Fibroblast of skin of abdomen (primary cell): ENCODE data around the gene CSNK2A3. TPM values are rescaled to one million over a fixed set of nuclear protein-coding genes. Genes with fewer than 3 reads are reported as not detected.
"Not testable (repeated sequence)": the region's sequence is repeated elsewhere in the genome, so short reads cannot be mapped to it uniquely, and the experiment has no call there.

Experiments used
- DNase-seq: peaks from one replicate; pipeline ENCODE4 v3.0.0-alpha.2; 2013
- polyA plus RNA-seq, 2 experiments: library from polyadenylated mRNA; unstranded; fragments of 120-200 nt; gene quantifications; one replicate each; pipeline ENCODE4 v1.2.1, GENCODE V29; 2013; ENCODE audit not compliant: insufficient read length in 2 of 2

Gene CSNK2A3
- 1.9 TPM for polyA plus RNA-seq (2013, experiment 1 of 2; ENCODE audit: insufficient read length)
- polyA plus RNA-seq (2013, experiment 2 of 2; ENCODE audit: insufficient read length): 0.74 TPM

DNA sequence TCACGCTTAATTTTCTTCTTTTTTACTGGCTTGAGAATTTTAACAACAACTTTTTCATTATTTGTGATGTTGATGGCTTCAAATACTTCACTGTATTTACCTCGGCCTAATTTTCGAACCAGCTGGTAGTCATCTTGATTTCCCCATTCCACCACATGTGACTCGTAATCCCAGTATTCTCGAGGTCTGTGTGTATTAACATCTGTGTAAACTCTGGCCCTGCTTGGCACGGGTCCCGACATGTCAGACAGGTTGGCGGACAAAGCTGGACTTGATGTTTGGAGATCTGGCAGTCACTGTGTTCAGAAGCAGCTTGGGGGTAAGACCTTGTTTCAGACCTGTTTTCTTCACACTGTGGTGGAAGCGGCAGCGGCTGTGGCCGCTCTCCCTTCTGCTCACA, at the start of gene CSNK2A3:
Gene CSNK2A3, minus strand, starts transcription at position 373 of the 400 bp plus-strand sequence. Its CDS starts 131 bp downstream, at position 242.
- not testable (repeated sequence) for DNase-seq

DNA sequence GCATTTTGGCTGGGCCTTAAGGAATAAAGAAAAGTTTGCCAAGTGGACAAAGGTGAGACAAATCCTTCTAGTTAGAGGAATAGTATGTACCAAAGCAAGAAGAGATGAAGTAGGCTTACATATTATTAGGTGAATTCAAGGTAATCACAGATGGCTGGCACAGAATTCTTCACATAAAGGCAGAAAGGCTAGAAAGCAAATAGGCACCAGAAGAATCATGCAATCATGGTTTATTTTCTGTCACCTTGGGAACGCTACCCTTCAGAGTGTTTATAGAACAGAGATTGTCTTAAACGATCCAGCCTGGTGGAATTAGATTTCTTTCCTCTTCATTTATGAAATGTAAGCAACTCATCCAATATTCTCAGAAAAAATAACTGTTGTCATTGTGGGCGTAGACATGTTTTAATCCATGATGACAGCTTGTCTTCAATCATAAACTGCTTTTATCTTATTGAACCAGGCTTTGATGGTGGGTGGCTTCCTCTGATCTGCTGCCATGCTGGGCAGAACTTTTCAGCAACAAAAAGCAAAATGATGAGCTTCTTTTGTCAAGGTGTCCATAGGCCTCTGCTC, 49.0 kb upstream of the CSNK2A3 start:
- DNase-seq: no peak

DNA sequence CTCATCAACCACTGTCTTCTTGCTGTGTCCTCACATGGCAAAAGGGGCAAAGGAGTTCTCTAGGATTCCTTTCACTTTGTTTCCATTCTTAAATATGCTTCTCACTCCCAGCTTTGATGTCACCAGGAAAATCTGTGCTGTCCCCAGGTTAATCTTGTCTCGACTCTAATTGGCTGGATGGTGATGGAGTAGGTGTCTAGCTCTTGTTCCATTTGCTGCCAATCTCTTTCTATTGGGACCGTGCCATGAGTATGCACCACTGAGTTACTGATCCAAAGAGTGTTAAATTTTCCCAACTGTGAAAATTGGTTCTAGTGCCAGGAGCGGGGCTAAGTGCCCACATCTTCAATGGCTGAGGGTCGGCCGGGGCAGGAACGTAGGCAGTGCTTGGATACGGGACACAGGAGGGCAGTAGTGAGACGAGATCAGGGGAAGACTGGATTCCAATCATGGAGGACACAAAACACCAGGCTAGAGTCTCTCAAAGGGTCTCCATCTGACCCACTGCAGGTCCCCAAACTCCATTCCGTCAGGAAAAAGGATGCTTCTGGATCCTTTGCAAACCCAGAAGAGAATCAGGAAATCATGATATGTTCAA, 47.7 kb upstream of the CSNK2A3 start:
- no peak for DNase-seq

DNA sequence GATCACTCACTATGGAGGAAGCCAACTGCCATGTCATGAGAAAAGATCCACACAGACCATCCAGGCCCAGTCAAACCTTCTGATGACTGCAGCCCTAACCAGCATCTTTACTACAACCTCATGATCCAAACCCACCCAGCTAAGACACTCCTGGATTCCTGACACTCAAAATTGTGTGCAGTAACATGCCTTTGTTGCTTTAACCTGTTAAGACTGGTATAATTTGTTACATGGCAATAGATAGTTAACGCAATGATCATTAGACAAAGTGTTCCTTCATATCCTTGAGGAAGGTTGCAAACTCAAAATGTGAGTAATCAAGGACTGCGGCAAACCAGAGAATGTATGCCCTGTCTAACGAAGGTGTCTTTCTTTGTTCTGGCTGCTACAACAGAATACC, 47.1 kb upstream of the CSNK2A3 start:
- DNase-seq: no peak

DNA sequence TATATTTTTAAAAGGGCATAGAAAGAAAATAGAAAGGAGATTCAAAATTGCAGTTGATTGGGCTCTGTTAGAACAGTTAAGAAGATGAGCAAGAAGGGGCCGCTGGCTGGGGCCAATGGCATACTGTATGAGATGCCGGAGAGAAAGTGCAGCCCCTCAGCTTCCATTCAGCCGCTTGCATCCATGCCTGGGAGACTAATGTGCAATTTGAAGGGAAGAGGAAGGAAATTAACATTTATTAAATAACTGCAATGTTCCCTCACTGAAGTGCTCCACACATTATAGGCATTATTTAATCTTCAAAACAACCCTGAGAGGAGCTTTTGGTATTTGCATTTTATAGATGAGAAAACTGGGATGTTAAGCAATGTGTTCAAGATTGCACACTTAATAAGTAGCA, 44.7 kb upstream of the CSNK2A3 start:
- no peak for DNase-seq

DNA sequence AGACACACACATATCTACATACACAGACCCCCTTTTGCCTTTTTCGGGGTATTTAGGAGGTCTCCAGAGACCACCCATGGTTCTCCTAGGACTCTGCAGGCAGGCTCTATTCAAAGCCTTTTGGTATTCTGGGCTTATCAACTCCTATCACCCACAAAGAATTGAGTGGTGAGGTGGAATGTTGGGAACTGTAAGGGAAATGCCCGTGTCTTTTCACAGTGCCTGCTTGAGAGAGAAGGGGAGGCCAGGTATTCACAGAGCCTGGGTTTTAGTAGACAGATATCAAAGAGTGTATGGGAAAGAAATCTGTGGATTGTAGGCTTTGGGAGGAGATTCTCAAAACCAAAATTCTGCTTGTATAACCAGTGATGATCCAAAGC, 44.0 kb upstream of the CSNK2A3 start:
- no peak for DNase-seq

DNA sequence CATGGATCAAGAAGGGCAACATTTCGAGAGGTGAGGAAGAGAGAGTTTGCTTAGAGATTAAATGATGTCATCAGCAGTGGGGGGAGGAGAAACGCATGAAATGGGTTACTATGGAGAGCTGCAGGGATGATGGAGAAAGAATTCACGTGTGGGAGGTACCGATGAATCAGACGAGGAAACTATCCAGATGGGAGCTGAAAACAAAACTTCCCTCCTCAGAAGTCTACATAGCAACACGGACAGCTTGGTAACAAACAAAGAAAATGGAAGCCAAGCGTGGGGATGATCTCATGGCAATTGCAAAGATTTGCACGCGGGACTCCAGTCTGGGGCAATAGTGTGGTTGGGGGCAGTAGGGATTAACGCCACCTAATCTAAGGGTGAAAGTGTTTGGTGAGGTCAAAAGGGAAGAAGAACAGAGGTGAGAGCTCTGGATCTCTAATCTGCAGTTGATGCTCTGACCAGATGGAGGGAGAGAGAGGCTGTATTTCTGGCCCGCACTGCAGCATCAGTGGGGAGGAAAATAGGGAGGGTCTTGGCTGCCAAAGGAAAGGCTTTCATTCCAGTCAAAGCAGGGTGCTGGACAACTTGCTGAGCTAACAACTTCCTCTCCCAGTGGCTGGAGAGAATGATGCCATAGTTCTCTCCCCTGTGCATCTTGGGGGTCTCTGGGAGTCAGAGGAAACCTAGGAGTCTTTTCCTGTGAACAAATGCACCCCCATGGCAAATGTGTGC, 43.4 kb upstream of the CSNK2A3 start:
- DNase-seq: peak; percentile 84

DNA sequence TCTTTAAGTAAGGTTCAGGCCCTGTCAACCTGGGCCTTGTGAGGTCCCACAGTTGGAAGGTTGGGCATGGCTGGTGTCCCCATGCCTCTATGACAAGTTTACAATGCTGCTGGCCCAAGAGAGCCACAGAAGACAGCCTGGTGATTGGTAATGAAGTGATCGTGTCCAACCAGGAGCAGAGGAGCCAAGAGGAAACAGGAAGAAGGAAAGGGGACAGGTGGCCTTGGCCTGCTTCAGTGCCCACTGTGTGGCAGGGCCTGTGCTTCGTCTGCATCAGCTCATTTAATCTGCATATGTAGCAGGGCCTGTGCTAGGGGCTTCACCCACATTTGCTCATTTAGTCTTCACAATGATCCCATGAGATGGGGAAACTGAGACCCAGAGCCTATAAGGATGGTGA, 42.1 kb upstream of the CSNK2A3 start:
- no peak for DNase-seq

DNA sequence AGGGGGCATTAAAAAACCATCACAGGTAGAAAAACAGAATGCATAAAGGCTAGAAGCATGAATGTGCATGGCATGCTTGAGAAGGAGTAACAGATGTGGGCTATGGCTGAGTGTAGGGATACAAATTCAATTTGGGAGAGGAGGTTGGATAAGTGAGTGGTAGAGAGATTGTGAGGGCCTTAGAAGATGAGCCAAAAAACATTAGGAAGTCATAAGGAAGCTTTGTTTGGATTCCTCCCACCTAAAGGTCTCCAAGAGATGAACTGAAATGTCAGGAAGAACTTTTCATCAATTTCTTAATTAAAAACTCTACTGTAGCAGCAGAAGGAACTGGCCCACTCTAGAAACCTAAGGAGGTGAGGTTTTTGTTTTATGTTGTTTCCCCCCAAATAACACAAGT, 41.2 kb upstream of the CSNK2A3 start:
- no peak for DNase-seq

DNA sequence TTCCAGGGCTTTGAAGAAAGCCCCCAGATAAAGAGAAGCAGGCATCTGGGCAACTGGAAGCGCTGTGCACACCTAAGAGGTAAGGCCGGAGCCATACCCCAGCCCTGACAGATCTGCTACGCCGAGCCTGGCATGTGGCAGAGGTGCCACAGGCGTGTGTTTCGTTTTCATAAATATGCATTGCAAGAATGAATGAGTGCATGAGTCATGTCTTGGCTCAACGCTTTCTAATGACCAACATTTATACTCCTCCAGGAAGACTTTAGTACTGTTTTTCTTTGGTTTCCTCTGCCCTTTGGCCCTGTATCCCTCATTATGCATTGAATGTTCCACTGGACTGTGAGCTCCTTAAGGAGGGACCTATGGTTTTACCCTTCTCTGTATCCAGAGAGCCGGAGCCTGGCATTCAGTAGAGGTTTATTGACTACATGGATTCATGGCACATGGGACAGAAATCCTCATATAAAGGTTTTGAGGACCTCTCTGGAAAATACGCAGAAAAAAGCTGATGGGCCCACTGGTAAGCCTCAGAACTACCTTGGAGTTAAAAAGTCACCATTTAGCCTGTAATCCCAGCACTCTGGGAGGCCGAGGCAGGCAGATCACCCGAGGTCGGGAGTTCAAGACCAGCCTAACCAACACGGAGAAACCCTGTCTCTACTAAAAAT, 38.9 kb upstream of the CSNK2A3 start:
- DNase-seq: peak; percentile 55

DNA sequence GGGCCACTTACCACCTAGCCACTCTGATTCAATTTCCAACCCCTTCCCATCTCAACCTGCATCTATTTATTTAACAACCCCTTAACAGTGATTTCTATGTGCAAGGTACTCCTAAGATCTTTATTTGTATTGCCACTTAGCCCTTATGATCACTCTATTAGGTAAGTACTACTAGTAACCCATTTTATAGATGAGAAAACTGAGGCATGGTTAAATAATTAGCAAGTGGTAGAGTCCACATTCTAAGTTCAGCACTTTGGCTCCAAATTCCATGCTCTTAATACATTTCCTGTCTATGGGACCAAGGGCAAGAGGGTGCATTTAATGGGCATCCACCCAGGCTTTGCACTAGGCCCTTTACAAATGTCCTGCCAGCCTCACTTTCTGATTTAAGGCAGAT, 38.1 kb upstream of the CSNK2A3 start:
- no peak for DNase-seq

DNA sequence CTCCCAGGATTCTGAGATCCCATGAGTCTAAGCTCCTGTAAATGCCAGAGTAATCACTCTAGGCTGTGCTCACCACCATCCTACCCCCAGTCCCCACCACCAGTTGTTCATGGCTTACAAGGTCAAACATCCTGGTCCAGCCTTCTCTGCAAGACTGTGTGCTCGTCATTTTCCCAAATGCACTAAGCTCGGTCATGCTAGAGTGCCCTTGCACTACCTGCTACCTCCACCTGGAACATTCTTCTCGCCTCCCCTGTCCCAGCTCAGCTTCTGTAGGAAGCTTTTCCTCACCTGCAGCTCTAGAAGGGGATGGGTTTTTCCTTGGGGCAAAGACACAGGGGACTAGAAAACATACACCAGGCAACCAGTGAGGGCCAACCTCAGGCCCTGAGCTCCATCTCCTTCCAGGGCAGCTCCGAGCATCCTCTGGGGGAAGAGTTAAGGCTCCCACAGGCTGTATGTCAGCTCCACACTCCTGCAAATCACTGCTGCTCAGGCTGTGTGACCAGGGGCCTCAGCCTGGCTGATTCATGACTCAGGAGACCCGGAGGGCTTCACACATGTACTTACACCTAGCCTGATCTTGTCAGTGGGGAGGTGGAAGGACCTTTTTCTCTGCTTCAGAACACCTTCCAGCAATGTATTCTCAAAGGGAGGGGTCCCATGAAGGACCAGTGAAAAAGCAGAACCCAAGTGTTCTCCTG, 37.2 kb upstream of the CSNK2A3 start:
- no peak for DNase-seq

DNA sequence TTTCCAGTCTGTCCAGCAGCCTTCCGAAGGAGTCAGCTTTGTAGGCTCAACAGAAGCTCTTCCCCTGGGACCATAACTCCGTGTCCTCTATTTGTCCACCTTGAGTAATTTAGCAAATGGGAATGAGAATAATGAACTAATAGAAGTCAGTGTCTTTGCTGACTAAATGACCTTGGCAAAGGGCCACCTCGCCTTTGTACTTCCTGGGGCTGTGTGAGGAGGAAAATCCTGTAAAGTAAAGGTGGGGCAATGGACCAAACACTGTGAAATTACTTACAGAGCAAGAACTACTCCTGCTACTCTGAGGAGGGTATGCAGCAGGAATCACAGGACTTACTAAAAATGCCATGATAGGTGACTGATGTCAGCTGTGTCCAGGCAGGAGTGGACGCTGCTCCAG, 36.2 kb upstream of the CSNK2A3 start:
- DNase-seq: no peak

DNA sequence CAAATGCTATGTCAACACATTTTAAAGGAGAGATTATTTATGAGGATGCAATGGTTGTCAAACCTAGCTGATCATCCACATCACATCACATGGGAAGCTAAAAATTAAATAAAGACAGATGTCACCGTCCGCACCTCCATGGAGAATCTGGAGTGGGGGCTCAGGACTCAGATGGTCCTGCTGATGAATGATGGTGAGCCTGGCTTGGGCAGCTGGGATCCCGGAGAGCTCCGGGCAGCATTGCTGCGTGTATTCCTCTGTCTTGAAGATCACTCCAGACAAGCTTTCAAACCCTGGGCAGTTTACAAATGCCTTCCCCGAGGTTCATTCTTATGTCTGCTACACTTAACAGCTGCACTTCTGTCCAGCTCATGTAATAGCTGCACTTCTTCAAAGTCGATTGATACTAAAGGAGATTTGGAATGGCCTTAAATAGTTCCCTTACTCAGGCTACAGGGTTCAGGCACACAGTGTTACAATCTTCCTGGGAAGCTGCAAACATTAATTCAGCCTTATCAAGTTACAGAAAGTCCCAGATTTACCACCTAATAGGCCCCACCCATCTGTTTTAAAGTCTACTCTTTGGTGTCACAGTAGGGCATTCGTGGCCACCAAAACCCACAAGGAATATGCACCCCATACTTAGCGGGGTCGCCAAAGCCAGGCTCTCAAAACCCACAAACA, 34.7 kb upstream of the CSNK2A3 start:
- no peak for DNase-seq

DNA sequence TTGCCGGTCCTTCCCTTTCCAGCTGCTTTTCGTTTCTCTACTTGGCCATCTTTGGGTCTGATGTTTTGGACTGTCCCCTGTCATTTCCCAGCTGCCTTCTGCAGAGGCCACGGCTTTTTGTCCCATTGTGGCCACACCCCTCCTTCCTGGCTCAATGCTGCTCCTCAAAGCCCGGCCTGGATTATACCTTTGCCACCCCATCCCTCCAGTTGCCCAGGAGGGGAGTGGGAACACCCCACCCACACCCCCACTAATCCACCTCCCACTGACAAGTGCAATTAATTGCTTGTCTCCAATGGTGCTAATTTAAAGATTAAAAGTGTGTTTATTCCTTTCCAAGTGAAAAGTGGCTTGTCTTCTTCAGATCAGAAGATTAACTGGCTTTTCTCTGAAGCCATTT, 34.2 kb upstream of the CSNK2A3 start:
- DNase-seq: no peak

DNA sequence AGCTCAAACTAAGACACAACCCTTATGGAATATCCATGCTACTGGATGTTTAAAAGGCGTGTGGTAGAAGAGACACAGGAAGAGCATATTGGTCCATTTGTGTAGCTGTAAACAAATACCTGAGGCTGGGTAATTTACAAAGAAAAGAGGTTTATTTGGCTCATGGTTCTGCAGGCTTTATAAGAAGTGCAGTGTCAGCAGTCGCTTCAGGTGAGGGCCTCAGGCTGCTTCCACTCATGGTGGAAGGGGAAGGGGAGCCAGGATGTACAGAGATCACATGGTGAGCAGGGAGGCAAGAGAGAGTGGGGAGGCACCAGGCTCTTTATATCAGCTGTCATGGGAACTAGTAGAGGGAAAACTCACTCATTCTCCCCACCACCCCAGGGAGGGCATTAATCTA, 31.8 kb upstream of the CSNK2A3 start:
- no peak for DNase-seq

DNA sequence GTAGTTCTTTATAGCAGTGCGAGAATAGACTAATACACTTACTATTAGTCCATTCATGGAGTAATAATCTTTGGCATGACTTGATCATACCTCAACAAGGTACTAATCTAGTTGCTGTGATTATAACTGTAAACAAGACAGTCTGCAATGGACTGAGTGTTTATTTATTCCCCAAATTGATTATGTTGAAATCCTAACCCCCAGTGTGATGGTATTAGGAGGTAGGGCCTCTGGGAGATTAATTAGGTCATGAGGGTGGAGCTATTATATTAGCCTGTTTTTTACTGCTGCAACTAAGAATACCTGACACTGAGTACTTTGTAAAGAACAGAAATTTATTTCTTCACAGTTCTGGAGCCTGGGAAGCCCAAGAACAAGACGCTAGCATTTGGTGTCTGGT, 30.9 kb upstream of the CSNK2A3 start:
- no peak for DNase-seq

DNA sequence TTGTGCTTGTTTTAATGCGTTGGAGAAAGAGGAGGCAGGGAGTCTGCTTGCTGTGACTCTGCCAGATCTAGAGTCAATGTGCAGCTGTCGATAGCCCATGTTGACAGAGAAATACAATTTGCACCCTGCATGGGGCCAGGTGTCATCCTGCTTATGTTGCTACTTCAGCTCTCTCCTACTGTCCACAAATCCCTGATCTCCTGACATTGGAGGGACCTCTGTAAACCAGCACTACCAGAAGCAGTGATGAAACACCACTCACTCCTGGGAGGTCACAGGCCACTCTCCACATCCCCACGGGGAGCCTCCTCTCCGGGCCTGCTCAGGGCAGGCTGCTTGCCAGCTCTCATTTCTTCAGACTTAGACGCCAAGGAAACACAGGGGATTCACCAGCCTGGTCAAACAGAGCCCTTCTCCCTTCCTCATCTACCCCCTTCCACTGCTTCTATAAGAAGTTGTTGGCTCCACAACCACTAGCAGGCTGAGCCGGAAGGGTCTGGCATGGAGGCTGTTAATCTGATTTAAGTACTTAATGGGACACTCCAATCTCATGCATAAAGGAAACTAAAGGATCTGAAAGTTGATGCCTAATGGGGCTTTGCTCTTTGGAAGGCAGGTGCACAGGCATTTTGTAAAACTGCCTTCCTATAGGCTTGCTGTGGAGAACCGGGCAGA, 29.9 kb upstream of the CSNK2A3 start:
- DNase-seq: no peak

DNA sequence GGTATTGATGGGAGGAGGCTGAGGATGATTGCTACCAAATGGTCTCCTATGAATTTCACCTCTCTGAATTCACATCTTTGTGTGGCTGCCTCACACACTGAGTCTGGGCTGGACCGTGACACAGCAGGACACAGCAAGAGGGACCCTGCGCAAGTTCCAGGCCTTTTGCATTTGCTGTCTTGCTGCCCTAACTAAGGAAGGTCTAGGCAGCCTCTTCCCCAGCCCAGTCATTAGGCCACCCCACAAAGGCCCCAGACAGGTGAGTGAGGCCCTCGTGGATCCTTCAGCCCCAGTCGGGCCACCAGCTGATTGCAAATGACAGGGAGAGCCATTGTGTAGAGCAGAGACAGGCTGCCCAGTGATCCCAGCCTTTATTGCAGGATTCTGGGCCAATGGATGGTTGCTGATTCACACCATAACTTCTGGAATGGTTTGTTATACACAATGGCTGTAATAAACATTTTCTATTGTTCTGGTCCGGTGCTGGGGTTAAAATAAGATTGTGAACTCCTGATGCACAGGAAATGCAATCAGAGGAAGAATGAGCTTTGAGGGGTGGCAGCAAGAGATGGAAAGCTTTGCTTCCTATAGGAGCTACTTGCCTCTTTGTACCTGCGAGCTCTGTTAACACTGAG, 28.5 kb upstream of the CSNK2A3 start:
- DNase-seq: no peak

DNA sequence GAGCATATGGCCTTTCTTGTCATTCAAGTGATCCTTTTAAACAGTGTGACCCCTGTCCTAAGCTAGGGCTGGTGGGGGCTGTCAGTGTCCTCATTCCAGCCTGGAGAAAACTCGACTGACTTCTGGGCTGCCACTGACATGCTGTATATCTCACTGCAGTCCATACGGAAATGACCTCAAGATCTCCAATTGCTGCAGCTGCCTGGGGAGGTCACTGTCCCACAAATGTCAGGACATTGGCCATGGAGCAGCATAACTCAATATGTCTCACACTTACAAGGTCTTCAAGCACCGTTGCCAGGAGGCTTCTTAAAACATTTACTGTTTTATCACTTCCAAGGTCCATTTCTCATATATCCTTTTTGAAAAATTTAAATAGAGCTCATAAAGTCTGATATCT, 27.8 kb upstream of the CSNK2A3 start:
- DNase-seq: no peak

DNA sequence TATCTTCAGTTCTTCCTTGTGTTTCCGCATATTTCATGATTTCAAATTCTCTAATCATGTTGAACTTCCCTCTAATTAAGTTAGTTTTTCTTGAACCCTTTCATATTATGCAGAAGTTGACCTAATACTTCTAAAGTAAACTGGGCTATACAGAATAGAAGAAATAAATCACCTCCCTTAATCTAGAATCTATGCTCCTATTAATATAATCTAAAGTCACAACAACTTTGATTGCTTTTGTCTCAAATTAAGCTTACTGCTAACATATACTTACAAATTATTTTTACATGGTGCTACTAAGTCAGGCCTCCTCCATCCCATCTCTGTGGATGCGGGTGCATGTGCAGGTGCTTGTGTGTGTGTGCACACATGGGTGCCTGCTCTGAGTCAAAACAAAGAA, 27.3 kb upstream of the CSNK2A3 start:
- no peak for DNase-seq
